Measurements from ENCODE around the gene GNAO1.

GNAO1 gene

DNA sequence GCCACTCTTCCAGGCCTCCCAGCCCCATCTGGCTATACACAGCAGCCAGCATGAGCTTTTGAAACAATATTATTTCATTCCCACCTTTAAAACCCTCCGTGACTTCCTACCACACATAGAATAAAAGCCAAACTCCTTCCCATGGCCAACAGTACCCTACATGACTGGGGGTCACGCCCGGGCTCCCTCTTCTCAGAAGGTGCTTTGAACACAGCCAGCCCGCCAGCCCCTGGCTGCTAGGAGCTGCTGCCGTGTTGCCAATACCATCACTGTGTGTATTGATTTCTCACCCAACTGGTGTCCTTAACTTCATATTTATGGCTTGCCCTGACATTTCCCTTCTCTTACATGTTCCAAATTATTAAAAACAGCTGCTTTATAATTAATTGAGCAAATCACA lies 111.2 kb downstream of the GNAO1 start:
- Histone ChIP-seq H3K36me3 (ENCODE audit: control insufficient read depth, insufficient read depth, low read length) (no peaks in the 10 kb centered on the region), H3K4me3 (replicated peaks; ENCODE audit: low read depth, low read length) (no peak overlapping the region), H3K27me3 (replicated peaks; ENCODE audit: control insufficient read depth, insufficient read depth, low read length) (no peaks in the 10 kb centered on the region; the same call in none of the 2 replicates)
- TF ChIP-seq, protein P1, sequence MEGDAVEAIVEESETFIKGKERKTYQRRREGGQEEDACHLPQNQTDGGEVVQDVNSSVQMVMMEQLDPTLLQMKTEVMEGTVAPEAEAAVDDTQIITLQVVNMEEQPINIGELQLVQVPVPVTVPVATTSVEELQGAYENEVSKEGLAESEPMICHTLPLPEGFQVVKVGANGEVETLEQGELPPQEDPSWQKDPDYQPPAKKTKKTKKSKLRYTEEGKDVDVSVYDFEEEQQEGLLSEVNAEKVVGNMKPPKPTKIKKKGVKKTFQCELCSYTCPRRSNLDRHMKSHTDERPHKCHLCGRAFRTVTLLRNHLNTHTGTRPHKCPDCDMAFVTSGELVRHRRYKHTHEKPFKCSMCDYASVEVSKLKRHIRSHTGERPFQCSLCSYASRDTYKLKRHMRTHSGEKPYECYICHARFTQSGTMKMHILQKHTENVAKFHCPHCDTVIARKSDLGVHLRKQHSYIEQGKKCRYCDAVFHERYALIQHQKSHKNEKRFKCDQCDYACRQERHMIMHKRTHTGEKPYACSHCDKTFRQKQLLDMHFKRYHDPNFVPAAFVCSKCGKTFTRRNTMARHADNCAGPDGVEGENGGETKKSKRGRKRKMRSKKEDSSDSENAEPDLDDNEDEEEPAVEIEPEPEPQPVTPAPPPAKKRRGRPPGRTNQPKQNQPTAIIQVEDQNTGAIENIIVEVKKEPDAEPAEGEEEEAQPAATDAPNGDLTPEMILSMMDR (IDR thresholded peaks at IDR 0.05; ENCODE audit: insufficient read depth, low read length, poor library complexity, severe bottlenecking), result no peak
- DNase-seq (ENCODE audit: extremely low read depth, insufficient read length), result no peak

DNA sequence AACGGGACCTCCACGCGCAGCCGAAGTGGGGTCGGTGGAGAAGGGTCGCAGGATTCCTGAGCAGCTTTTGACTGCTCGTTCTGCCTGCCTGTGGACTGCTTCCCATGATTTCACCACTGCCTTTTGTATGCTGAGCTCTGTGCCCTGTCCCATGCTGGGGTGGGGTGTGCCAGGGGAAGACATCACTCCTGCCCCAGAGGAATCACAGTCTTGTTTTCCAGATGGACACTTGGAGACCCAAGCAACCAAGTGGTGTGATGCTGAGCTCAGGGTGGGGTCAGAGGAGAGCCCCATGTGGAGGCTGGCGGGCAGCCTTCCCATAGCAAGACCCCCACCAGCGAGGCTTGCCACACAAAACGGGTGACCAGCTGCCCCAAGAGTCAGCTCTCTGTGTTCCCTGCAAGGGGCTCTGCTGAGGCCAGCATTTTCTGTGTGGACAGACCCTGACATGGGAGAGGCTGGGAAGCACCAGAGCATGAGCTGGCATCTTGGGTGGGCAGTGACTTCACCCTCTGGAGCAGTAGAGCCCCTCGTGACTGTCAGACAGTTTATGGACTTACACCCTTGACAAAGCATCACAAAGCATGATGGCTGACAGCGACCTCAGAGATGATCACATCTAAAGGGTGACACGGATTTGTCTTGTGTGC lies 111.9 kb downstream of the GNAO1 start:
- TF ChIP-seq, protein P1 (IDR thresholded peaks at IDR 0.05; ENCODE audit: insufficient read depth, low read length, poor library complexity, severe bottlenecking), result no peak
- no peaks in the 10 kb centered on the region for H3K36me3 ChIP-seq (ENCODE audit: control insufficient read depth, insufficient read depth, low read length)
- H3K4me3 ChIP-seq (replicated peaks; ENCODE audit: low read depth, low read length), result no peak overlapping the region
- no peak for DNase-seq (ENCODE audit: extremely low read depth, insufficient read length)
- H3K27me3 ChIP-seq (replicated peaks; ENCODE audit: control insufficient read depth, insufficient read depth, low read length), result no peaks in the 10 kb centered on the region; the same call in none of the 2 replicates

DNA sequence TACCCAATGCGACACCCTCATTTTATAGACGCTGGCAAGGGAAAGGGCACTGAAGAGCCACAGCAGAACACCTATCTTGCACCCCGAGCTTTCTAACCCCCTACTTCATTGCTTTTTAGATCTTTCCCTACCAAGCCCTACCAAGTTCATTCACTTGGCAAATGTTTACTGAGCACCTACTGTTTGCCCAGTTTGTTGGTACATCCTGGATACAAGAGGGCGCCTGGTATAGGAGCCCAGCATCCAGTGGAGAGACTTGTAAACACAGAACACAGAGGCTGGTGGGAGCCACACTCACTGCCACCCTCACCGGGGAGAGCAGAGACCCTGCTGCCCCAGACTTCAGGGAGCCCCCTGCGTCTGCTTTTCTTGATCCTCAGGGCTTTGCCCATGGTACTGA lies 112.6 kb downstream of the GNAO1 start:
- TF ChIP-seq, protein P1 (IDR thresholded peaks at IDR 0.05; ENCODE audit: insufficient read depth, low read length, poor library complexity, severe bottlenecking), result no peak
- no peak for DNase-seq (ENCODE audit: extremely low read depth, insufficient read length)
- H3K27me3 ChIP-seq (replicated peaks; ENCODE audit: control insufficient read depth, insufficient read depth, low read length), result no peaks in the 10 kb centered on the region; the same call in none of the 2 replicates
- no peaks in the 10 kb centered on the region for H3K36me3 ChIP-seq (ENCODE audit: control insufficient read depth, insufficient read depth, low read length)
- H3K4me3 ChIP-seq (replicated peaks; ENCODE audit: low read depth, low read length), result no peak overlapping the region

DNA sequence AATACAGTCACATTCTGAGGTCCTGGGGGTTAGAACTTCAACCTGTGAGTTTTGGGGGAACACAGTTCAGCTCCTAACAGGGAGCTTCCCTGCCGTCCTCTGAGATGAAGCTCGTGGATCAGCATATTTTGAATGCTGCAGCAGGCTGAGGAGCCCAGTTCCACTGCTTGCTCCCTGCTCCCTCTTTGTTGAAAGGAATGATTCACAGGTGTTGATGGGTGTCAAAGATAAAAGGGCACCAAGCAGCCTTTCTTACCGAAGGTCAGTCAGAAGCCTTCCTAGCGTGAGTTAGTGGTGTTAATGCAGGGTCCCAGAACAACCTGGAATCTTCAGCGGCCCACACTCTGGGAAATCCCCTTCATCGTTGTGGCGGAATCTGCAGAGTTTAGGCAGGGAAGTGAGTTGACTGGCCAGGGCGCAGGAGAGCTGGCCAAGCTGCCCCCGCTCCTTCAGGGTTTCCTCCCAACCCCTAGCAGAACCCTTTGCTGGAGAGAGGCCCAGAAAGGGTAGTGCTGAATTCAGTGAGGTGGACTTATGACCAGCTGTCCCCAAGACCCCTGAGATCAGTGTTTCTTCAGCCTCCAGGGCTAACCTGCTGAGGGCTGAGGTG lies 114.8 kb downstream of the GNAO1 start:
- Histone ChIP-seq H3K27me3 (replicated peaks; ENCODE audit: control insufficient read depth, insufficient read depth, low read length) (no peaks in the 10 kb centered on the region; the same call in none of the 2 replicates), H3K4me3 (replicated peaks; ENCODE audit: low read depth, low read length) (no peak overlapping the region), H3K36me3 (ENCODE audit: control insufficient read depth, insufficient read depth, low read length) (no peaks in the 10 kb centered on the region)
- DNase-seq (ENCODE audit: extremely low read depth, insufficient read length), result no peak
- TF ChIP-seq, protein P1 (IDR thresholded peaks at IDR 0.05; ENCODE audit: insufficient read depth, low read length, poor library complexity, severe bottlenecking), result no peak

DNA sequence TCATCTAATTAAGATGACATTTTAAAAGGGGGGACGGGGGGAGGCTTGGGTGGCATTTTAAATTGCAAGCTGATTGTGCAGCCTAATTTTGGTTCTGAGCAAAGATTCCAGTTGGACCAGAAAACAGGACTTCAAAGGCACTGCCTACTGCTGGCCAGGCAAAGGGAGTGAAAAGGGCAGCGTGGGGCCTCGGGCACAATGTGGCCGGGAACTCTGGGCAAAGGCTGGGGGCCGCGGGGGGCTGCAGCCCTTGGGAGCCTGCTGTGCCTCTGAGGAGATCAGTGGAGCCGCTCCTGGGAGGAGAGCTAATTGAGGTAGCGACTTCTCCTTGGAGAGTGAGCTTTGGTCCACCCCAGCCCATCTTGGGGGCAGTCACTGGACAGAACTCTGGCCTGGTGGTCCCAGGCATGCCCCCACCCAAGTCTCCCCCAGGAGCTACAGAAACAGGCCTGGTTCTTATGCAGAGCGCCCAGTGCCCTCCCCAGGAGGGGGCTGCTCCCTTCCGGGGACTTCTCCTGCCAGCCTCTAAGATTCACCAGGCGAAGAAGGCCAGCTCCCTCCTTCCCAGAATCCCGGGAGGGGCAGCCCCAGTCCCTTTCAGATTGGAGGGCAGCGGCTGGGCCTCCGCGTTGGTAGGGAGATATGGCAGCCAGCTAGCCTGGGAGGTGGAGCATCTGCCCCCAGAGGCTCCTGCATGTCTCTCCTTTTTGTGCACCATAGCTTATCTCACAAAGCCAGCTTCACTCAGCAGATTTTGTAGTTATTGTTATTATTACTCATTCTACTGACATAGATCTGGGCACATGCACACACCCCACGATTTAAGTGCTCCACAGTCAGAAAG lies 115.6 kb downstream of the GNAO1 start:
- H3K27me3 ChIP-seq (replicated peaks; ENCODE audit: control insufficient read depth, insufficient read depth, low read length), result no peaks in the 10 kb centered on the region; the same call in none of the 2 replicates
- H3K4me3 ChIP-seq (replicated peaks; ENCODE audit: low read depth, low read length), result no peak overlapping the region
- TF ChIP-seq, protein P1 (IDR thresholded peaks at IDR 0.05; ENCODE audit: insufficient read depth, low read length, poor library complexity, severe bottlenecking), result no peak
- no peak for DNase-seq (ENCODE audit: extremely low read depth, insufficient read length)
- no peaks in the 10 kb centered on the region for H3K36me3 ChIP-seq (ENCODE audit: control insufficient read depth, insufficient read depth, low read length)

Measured in GM06990 (cell line).